HG03442 (cell line): Measurements from ENCODE around the gene MKLN1.
"Not testable (repeated sequence)": the region's sequence is repeated elsewhere in the genome, so short reads cannot be mapped to it uniquely, and the experiment has no call there.

Source experiments
- ATAC-seq: cut with Tn5 transposase; IDR thresholded peaks from one replicate; pipeline ENCODE4 v1.9.1; 2021; ENCODE audit warnings: mild to moderate bottlenecking, moderate library complexity; ENCODE audit not compliant: unreplicated experiment

MKLN1 gene

GRCh38 chr7:131455546-131455945 lies 127.9 kb downstream of the MKLN1 start:
- ATAC-seq: no peak

GRCh38 chr7:131456338-131456737 lies 128.7 kb downstream of the MKLN1 start:
- ATAC-seq: no peak

- ATAC-seq: no peak
Measured at GRCh38 chr7:131459256-131459655, 131.6 kb downstream of the MKLN1 start.

- no peak for ATAC-seq
Measured at GRCh38 chr7:131462059-131462458, 134.4 kb downstream of the MKLN1 start.

GRCh38 chr7:131462715-131463114 lies 135.0 kb downstream of the MKLN1 start:
- not testable (repeated sequence) for ATAC-seq

GRCh38 chr7:131466735-131467365 lies 139.2 kb downstream of the MKLN1 start:
- no peak for ATAC-seq

GRCh38 chr7:131467788-131468187 lies 140.1 kb downstream of the MKLN1 start:
- no peak for ATAC-seq

GRCh38 chr7:131471250-131472004 lies 143.8 kb downstream of the MKLN1 start:
- no peak for ATAC-seq

GRCh38 chr7:131476740-131477139 lies 149.1 kb downstream of the MKLN1 start:
- no peak for ATAC-seq

- ATAC-seq: no peak
Measured at GRCh38 chr7:131480384-131481315, 153.0 kb downstream of the MKLN1 start.

- peak; percentile 57 for ATAC-seq
Measured at GRCh38 chr7:131482800-131483199, 155.1 kb downstream of the MKLN1 start.

- ATAC-seq: no peak
Measured at GRCh38 chr7:131483586-131483985, 155.9 kb downstream of the MKLN1 start.

- ATAC-seq: no peak
Measured at GRCh38 chr7:131486346-131486745, 158.7 kb downstream of the MKLN1 start.

GRCh38 chr7:131487217-131487616 lies 159.5 kb downstream of the MKLN1 start:
- no peak for ATAC-seq

GRCh38 chr7:131488361-131488760 lies 160.7 kb downstream of the MKLN1 start:
- no peak for ATAC-seq

- no peak for ATAC-seq
Measured at GRCh38 chr7:131489196-131489595, 161.5 kb downstream of the MKLN1 start.

GRCh38 chr7:131489881-131490280 lies 162.2 kb downstream of the MKLN1 start:
- ATAC-seq: no peak

GRCh38 chr7:131493081-131493480 lies 165.4 kb downstream of the MKLN1 start:
- ATAC-seq: no peak

- no peak for ATAC-seq
Measured at GRCh38 chr7:131493581-131493980, 165.9 kb downstream of the MKLN1 start.

- no peak for ATAC-seq
Measured at GRCh38 chr7:131494182-131494581, 166.5 kb downstream of the MKLN1 start.
